ENCODE results near the gene B3GNT9. TPM values are rescaled to one million over a fixed set of nuclear protein-coding genes. Genes with fewer than 3 reads are reported as not detected.

The B3GNT9 gene
- total and polyA plus RNA-seq, 2 of the 8 experiments (the other 6 are each of a cell fraction or from before 2014, with no cell fraction given) = 3.5 to 9.0 TPM

DNA sequence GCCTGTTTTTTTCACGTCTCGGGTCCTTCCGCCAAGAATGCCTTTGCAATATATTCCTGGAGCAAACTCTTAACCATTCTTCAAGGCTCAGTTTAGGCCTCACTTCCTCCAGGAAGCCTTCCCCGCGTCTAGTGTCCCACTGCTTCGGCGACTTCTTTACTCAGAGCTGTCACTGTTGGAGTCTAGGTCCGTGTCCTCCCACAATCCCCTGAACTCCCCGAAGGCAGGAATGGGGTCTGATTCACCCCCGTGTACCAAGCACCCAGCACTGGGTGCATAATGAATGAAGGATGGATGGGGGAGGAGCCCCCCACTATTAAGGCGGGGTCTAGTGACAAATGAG, 32.5 kb upstream of the B3GNT9 start:
- Histone ChIP-seq H3K23ac (ENCODE audit: insufficient read length) (no peak overlapping the region), H2AK5ac (ENCODE audit: low read depth, low read length) (no peak overlapping the region), H3K27ac (ENCODE audit: low read depth, low read length) (no peak overlapping the region), H3K4me2 (ENCODE audit: insufficient read depth in 1 of 2, low read depth in 2 of 2, low read length in 2 of 2) (peak overlapping the region; percentile 67 to 92), H3K4me3 (ENCODE audit: extremely low read depth in 1 of 4, insufficient read depth in 2 of 4, low read depth in 3 of 4, low read length in 4 of 4) (peak overlapping the region; percentile 73 to 90 (median 85)), H2BK15ac (ENCODE audit: low read length) (no peak overlapping the region; the same call in 1 of the 2 replicates), H3K56ac (replicated peaks; ENCODE audit: insufficient read length, low read depth, low read length) (no peak overlapping the region), H4K8ac (ENCODE audit: extremely low read depth, insufficient read depth, low read length) (no peak overlapping the region; the same call in 1 of the 2 replicates), H2BK120ac (replicated peaks; ENCODE audit: low read depth, low read length) (no peak overlapping the region), H3K79me2 (ENCODE audit: control insufficient read depth in 1 of 2, insufficient read depth in 2 of 2, low read length in 2 of 2) (peaks cover 0 to 5% of the 10 kb centered on the region in 2 experiments; a peak in 1 of 4 replicates), H3K27me3 (replicated peaks in 1 of 4; ENCODE audit: control insufficient read depth in 3 of 4, extremely low read depth in 1 of 4, insufficient read depth in 3 of 4, low read length in 3 of 4) (peaks cover 8 to 37% (median 23%) of the 10 kb centered on the region in 4 experiments), H4K91ac (replicated peaks; ENCODE audit: insufficient read length, low read length) (no peak overlapping the region), H2AFZ (ENCODE audit: low read length) (no peak overlapping the region), H2BK12ac (ENCODE audit: low read depth, low read length) (no peak overlapping the region), H3K4ac (replicated peaks; ENCODE audit: insufficient read length, low read depth, low read length) (no peak overlapping the region), H3K4me1 (replicated peaks in 1 of 4; ENCODE audit: control insufficient read depth in 3 of 4, insufficient read depth in 4 of 4, low read length in 3 of 4) (peaks cover 0 to 21% (median 16%) of the 10 kb centered on the region in 4 experiments; a peak in 5 of 7 replicates), H3K36me3 (ENCODE audit: control insufficient read depth in 2 of 4, insufficient read depth in 4 of 4, low read length in 3 of 4) (no peaks in the 10 kb centered on the region; a peak in 1 of 8 replicates), H3K23me2 (ENCODE audit: low read depth, low read length) (peaks cover 15% of the 10 kb centered on the region; the same call in 1 of the 2 replicates), H3K14ac (ENCODE audit: insufficient read length) (no peak overlapping the region), H4K5ac (ENCODE audit: insufficient read length, low read depth, low read length) (no peak overlapping the region), H4K20me1 (replicated peaks in 1 of 2; ENCODE audit: control insufficient read depth in 1 of 2, insufficient read depth in 2 of 2, low read length in 2 of 2) (peaks cover 2 to 24% of the 10 kb centered on the region in 2 experiments), H3K79me1 (ENCODE audit: low read depth, low read length) (no peaks in the 10 kb centered on the region), H2BK20ac (ENCODE audit: low read length) (no peak overlapping the region), H3K9ac (replicated peaks in 1 of 4; ENCODE audit: extremely low read depth in 1 of 4, low read depth in 3 of 4, low read length in 3 of 4) (peak overlapping the region in 1 of 4 experiments; percentile 96; a peak in 2 of 7 replicates), H2BK5ac (ENCODE audit: low read depth, low read length) (no peak overlapping the region), H3K9me3 (ENCODE audit: insufficient read depth in 2 of 2, low read depth in 1 of 2, low read length in 1 of 2) (no peaks in the 10 kb centered on the region), H3K18ac (ENCODE audit: extremely low read depth, low read length) (no peak overlapping the region)
- CTCF ChIA-PET (ENCODE audit: partially characterized antibody) = interaction anchor here (1.0 to 9.3 kb wide), 9 partner anchors 10 to 231 kb away, joined by 3 to 151 read pairs (median 5); partner anchors contain the start of genes CES3, ELMO3, FBXL8 and HSF4
- WGBS, 2 experiments (ENCODE audit: extremely low coverage in 1 of 2, insufficient coverage in 1 of 2, insufficient read length in 1 of 2, insufficient replicate concordance in 2 of 2, low coverage in 1 of 2, low lambda C conversion rate in 2 of 2, missing lambda C conversion rate in 1 of 2) = 7% methylated on average over 11 of the region's 11 CpGs; no CpG with 5 or more reads in 1 of the 2 experiments
- POLR2A ChIA-PET (ENCODE audit: partially characterized antibody) = interaction anchor here (1.3 to 4.0 kb wide), 5 partner anchors 9 to 32 kb away, joined by 4 to 19 read pairs (median 12); partner anchors contain the start of genes B3GNT9 and HSF4
- no peak for DNase-seq (ENCODE audit: low read depth in 1 of 2, low spot score in 2 of 2)
- FAIRE-seq = no peak
- TF ChIP-seq EGR1 (IDR thresholded peaks at IDR 0.05; ENCODE audit: borderline replicate concordance, low read depth, low read length) (no peak), TBP (IDR thresholded peaks at IDR 0.05; ENCODE audit: low read depth, low read length) (no peak), SIN3A (conservative IDR thresholded peaks at IDR 0.05 in 1 of 2, IDR thresholded peaks at IDR 0.05 in 1 of 2; ENCODE audit: low read depth in 1 of 2, low read length in 2 of 2) (0 out of 4 replicates have a peak, but pooled peaks of 1 of the 2 experiments have one; percentile 37), CREB1 (IDR thresholded peaks at IDR 0.05) (no peak), RXRA (IDR thresholded peaks at IDR 0.05; ENCODE audit: insufficient read depth, low read depth, low read length) (no peak)
